GM12878 (cell line): ENCODE measurements around the gene AIFM3. TPM values are rescaled to one million over a fixed set of nuclear protein-coding genes. Genes with fewer than 3 reads are reported as not detected.

ENCODE experiments used
- ATAC-seq: fragments of 200-7000 bp; cut with Tn5 transposase; 3 replicates; pipeline ENCODE4 v1.9.1; 2020; ENCODE audit warnings: mild to moderate bottlenecking, moderate library complexity
- BruUV-seq: library from RNA; stranded (reverse); fragments of 400-500 nt; replicated peaks from 2 replicates; lab custom pipeline; 2021; lab: Mats Ljungman, UMichigan
- CTCF ChIA-PET: fragments of 300-600 bp; sonication (Branson Sonifier 250); formaldehyde crosslinking; extraction: SDS; loops from one replicate; lab custom pipeline; 2021; ENCODE audit warnings: inconsistent platforms; lab: Yijun Ruan, JAX
- POLR2A ChIA-PET: fragments of 350-600 bp; formaldehyde crosslinking; extraction: SDS; loops from one replicate; lab custom pipeline; 2021; ENCODE audit warnings: inconsistent platforms; lab: Charles Lee
- RAD21 ChIA-PET: fragments of 300-600 bp; sonication (Branson Sonifier 250); formaldehyde crosslinking; loops from one replicate; lab custom pipeline; 2023; ENCODE audit warnings: antibody characterized with exemption; ENCODE audit not compliant: unreplicated experiment; lab: Charles Lee
- SMC1A ChIA-PET: fragments of 300-600 bp; sonication (Branson Sonifier 250); formaldehyde crosslinking; loops from one replicate; lab custom pipeline; 2023; ENCODE audit not compliant: unreplicated experiment, uncharacterized antibody; lab: Charles Lee
- DNase-seq: peaks from one replicate; pipeline ENCODE4 v3.0.0-alpha.2; 2011; ENCODE audit warnings: low read depth, low spot score
- FAIRE-seq: peaks from 3 replicates; lab custom pipeline; 2011; peaks lifted over from hg19 to GRCh38; lab: Jason Lieb, UNC
- H2AFZ ChIP-seq: 2 replicates; pipeline ENCODE4 v1.6.0; 2011; ENCODE audit warnings: low read depth, low read length, control low read depth; ENCODE audit not compliant: control insufficient read depth
- H3K27ac ChIP-seq: 2 replicates; pipeline ENCODE4 v1.5.1; 2011; ENCODE audit warnings: control low read depth; ENCODE audit not compliant: control insufficient read depth, insufficient read depth
- H3K27me3 ChIP-seq, 2 experiments: replicated peaks in 1 of 2; 2 replicates each; pipeline versions ENCODE4 v1.6.0 to v1.6.1; 2011; ENCODE audit warnings: low read length in 1 of 2; ENCODE audit not compliant: control insufficient read depth in 2 of 2, insufficient read depth in 2 of 2
- H3K36me3 ChIP-seq, 2 experiments: 2 replicates each; pipeline ENCODE4 v1.5.1; 2011; ENCODE audit warnings: low read length in 1 of 2; ENCODE audit not compliant: control insufficient read depth in 2 of 2, insufficient read depth in 2 of 2
- H3K4me1 ChIP-seq: 2 replicates; pipeline ENCODE4 v1.6.1; 2011; ENCODE audit warnings: mild to moderate bottlenecking, low read length, moderate library complexity, mixed read lengths; ENCODE audit not compliant: control insufficient read depth, insufficient read depth
- H3K4me2 ChIP-seq: 2 replicates; pipeline ENCODE4 v1.6.0; 2011; ENCODE audit warnings: control low read depth; ENCODE audit not compliant: control insufficient read depth, insufficient read depth
- H3K4me3 ChIP-seq: fragments of 200-600 bp; sonication (generic); 2 replicates; pipeline ENCODE4 v1.5.1; 2016
- H3K79me2 ChIP-seq: 2 replicates; pipeline ENCODE4 v1.6.0; 2011; ENCODE audit warnings: low read length; ENCODE audit not compliant: control insufficient read depth, insufficient read depth
- H3K9ac ChIP-seq: 2 replicates; pipeline ENCODE4 v1.8.0; 2011; ENCODE audit warnings: low read length, control low read depth, mixed read lengths; ENCODE audit not compliant: control insufficient read depth, insufficient read depth
- H3K9me3 ChIP-seq: replicated peaks from 3 replicates; pipeline ENCODE4 v1.5.1; 2011; ENCODE audit warnings: mild to moderate bottlenecking, low read length; ENCODE audit not compliant: control insufficient read depth, insufficient read depth
- H4K20me1 ChIP-seq: 2 replicates; pipeline ENCODE4 v1.6.0; 2011; ENCODE audit not compliant: control insufficient read depth, insufficient read depth
- MTA3 ChIP-seq: IDR thresholded peaks from 2 replicates; pipeline ENCODE4 v1.6.1; 2012; ENCODE audit warnings: low read length, inconsistent platforms, borderline replicate concordance
- RAD21 ChIP-seq: IDR thresholded peaks from 2 replicates; pipeline ENCODE4 v1.6.1; 2011; ENCODE audit warnings: mild to moderate bottlenecking, low read depth, low read length, moderate library complexity; ENCODE audit not compliant: insufficient read depth
- WGBS: methylation state at CpG from one replicate; pipeline ENCODE4 v1.1.6; 2016; ENCODE audit warnings: low lambda C conversion rate; ENCODE audit not compliant: insufficient replicate concordance, insufficient coverage; ENCODE audit errors: missing lambda C conversion rate; 5-methylcytosine and 5-hydroxymethylcytosine counted together
- in situ Hi-C: fragments of 300-500 bp; cut with MboI; formaldehyde crosslinking; loops from 9 replicates; pipeline ENCODE4 v1.14.3; 2018; ENCODE audit warnings: mixed read lengths
- intact Hi-C: fragments of 100-400 bp; cut with micrococcal nuclease; formaldehyde crosslinking; loops from one replicate; pipeline ENCODE4 v1.14.2; 2022; ENCODE audit not compliant: unreplicated experiment
- polyA plus RNA-seq, 11 experiments: library from polyadenylated mRNA; depleted of rRNA in 4 of 11; unstranded in 6 of 11; stranded (reverse) in 5 of 11; fragments of >200 nt; fragmentation: Nextera tagmentation in 4 of 11; fragmentation: Illumina TruSeq in 1 of 11; extraction: Ambion mirVana in 4 of 11; extraction: Trizol in 1 of 11; gene quantifications; 1 replicate in 1 of 11; 2 replicates in 10 of 11; pipeline versions ENCODE4 v1.2.1 to v1.2.3, GENCODE V29; 2011 to 2016; ENCODE audit warnings: inconsistent platforms in 2 of 11, missing spikeins in 2 of 11, low read depth in 1 of 11
- total RNA-seq, 4 experiments: library from RNA; depleted of rRNA in 3 of 4; stranded (reverse); fragments of >200 nt in 3 of 4; fragmentation: Illumina TruSeq in 1 of 4; extraction: Trizol in 1 of 4; gene quantifications; 2 replicates each; pipeline versions ENCODE4 v1.2.1 to v1.2.3, GENCODE V29; 2013 to 2021
- TF ChIP-seq, protein P1 (sequence below): IDR thresholded peaks from 2 replicates; pipeline ENCODE4 v1.6.1; 2011; ENCODE audit warnings: borderline replicate concordance, low read depth, mild to moderate bottlenecking, moderate library complexity, low read length; ENCODE audit not compliant: insufficient read depth, poor library complexity, severe bottlenecking

AIFM3 gene
- total and polyA plus RNA-seq, 10 of the 15 experiments (the other 5 are each of a cell fraction or from before 2014, with no cell fraction given) = 0.06 to 0.34 (median 0.21) TPM; not detected in 6

DNA sequence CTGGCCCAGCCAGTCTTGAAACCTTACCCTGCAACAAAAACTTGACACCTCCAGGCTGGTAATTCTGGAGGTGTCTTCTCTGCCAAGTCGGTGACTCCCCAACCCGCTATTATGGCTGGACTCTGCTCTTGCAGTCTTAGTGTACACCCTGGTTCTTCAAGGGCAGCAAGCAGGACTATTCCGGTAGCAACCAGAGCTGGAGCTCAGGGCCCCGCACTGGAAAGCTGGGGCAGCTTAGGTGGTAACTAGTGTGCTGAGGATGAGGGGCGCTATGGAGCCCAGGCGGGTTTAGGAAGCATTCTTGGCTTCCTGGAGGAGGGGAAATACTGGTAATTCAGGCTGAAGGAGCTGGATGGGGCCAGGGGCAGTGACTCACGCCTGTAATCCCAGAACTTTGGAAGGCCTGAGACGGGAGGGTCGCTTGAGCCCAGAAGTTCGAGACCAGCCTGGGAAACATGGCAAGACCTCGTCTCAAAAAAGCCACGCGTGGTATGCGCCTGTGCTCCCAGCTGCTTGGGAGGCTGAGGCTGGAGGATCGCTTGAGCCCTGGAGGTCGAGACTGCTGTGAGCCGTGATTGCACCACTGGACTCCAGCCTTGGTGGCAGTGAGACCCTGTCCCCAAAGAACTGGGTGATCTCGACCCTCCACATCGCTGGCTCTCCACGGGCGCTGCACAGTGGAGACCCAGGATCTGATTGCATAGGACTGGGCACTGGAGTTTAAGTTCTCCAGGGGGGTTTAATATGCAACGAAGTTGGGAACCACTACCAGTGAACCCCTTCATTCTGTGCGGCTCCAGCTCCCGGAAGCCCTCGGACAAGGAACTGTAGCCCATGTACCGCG is 10.6 kb upstream of the AIFM3 start:
- CTCF ChIA-PET = interaction anchor here (1.5 kb wide), 1 partner anchor 36 kb away, joined by 4 read pairs; no protein-coding TSS in a partner anchor
- intact Hi-C loops (no loop called here), in situ Hi-C loops (no loop called here)
- Histone ChIP-seq H3K36me3 (peaks cover 3 to 22% of the 10 kb centered on the region in 2 experiments), H3K4me2 (peak overlapping the region; percentile 90), H3K9me3 (no peaks in the 10 kb centered on the region), H3K9ac (peak overlapping the region; percentile 68), H3K27me3 (no peaks in the 10 kb centered on the region; a peak in 1 of 4 replicates), H3K79me2 (no peaks in the 10 kb centered on the region; the same call in 1 of the 2 replicates), H3K27ac (no peak overlapping the region), H3K4me3 (peak overlapping the region; percentile 75), H4K20me1 (peaks cover 2% of the 10 kb centered on the region), H2AFZ (peak overlapping the region; percentile 64), H3K4me1 (peaks cover 5% of the 10 kb centered on the region; the same call in 1 of the 2 replicates)
- TF ChIP-seq, protein P1, sequence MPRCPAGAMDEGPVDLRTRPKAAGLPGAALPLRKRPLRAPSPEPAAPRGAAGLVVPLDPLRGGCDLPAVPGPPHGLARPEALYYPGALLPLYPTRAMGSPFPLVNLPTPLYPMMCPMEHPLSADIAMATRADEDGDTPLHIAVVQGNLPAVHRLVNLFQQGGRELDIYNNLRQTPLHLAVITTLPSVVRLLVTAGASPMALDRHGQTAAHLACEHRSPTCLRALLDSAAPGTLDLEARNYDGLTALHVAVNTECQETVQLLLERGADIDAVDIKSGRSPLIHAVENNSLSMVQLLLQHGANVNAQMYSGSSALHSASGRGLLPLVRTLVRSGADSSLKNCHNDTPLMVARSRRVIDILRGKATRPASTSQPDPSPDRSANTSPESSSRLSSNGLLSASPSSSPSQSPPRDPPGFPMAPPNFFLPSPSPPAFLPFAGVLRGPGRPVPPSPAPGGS = peak; percentile 6
- 0 out of 2 replicates have a peak, but pooled peaks have one; percentile 47 for TF ChIP-seq MTA3
- TF ChIP-seq RAD21 = no peak
- RAD21 ChIA-PET = interaction anchor here (0.8 to 1.6 kb wide), 3 partner anchors 34 to 71 kb away, joined by 3 to 4 read pairs (median 3); no protein-coding TSS in a partner anchor
- BruUV-seq = no TSS peak
- FAIRE-seq = peak; percentile 27
- POLR2A ChIA-PET = interaction anchor here (0.6 kb wide), 1 partner anchor 794 kb away, joined by 3 read pairs; no protein-coding TSS in a partner anchor
- no peak for DNase-seq
- no peak; the same call in none of the 3 replicates for ATAC-seq
- 73% methylated on average over 27 of the region's 27 CpGs for WGBS
- SMC1A ChIA-PET = interaction anchor here (0.6 to 1.1 kb wide), 2 partner anchors 31 to 51 kb away, joined by 3 read pairs; no protein-coding TSS in a partner anchor
